Panc1 (cell line): ENCODE data around the gene DLG2. TPM values are rescaled to one million over a fixed set of nuclear protein-coding genes. Genes with fewer than 3 reads are reported as not detected.

Source experiments
- ATAC-seq: fragments of 200-7000 bp; cut with Tn5 transposase; 2 replicates; pipeline ENCODE4 v1.9.1; 2020; ENCODE audit warnings: mild to moderate bottlenecking, moderate library complexity
- BruUV-seq: library from RNA; stranded (reverse); fragments of 400-500 nt; replicated peaks from 2 replicates; lab custom pipeline; 2021; lab: Mats Ljungman, UMichigan
- CTCF ChIA-PET: fragments of 300-600 bp; sonication (Branson Sonifier 250); formaldehyde crosslinking; loops from one replicate; lab custom pipeline; 2022; ENCODE audit warnings: antibody characterized with exemption; lab: Charles Lee
- POLR2A ChIA-PET: fragments of 300-600 bp; sonication (Branson Sonifier 250); formaldehyde crosslinking; loops from one replicate; lab custom pipeline; 2022; ENCODE audit warnings: antibody characterized with exemption; lab: Charles Lee
- DNase-seq: peaks from one replicate; pipeline ENCODE4 v3.0.0-alpha.2; 2010; ENCODE audit warnings: low read depth, low spot score
- H3K27ac ChIP-seq: 2 replicates; pipeline ENCODE4 v1.5.1; 2011; ENCODE audit warnings: mild to moderate bottlenecking, low read length, inconsistent platforms
- H3K27me3 ChIP-seq: fragments of 200-500 bp; sonication (Bioruptor generic); 2 replicates; pipeline ENCODE4 v1.6.0; 2014; ENCODE audit warnings: low read length, inconsistent platforms; ENCODE audit not compliant: control insufficient read depth, insufficient read depth
- H3K36me3 ChIP-seq: fragments of 200-500 bp; sonication (Bioruptor generic); 2 replicates; pipeline ENCODE4 v1.5.1; 2014; ENCODE audit warnings: inconsistent platforms, mild to moderate bottlenecking, low read length, moderate library complexity; ENCODE audit not compliant: control insufficient read depth, insufficient read depth
- H3K4me1 ChIP-seq: 2 replicates; pipeline ENCODE4 v1.5.1; 2011; ENCODE audit warnings: inconsistent platforms, mild to moderate bottlenecking, low read length, moderate library complexity; ENCODE audit not compliant: control insufficient read depth, insufficient read depth
- H3K4me3 ChIP-seq, 2 experiments: 2 replicates each; pipeline ENCODE4 v1.5.1; 2011 to 2012; ENCODE audit warnings: low read depth in 2 of 2, low read length in 2 of 2, mild to moderate bottlenecking in 2 of 2, inconsistent platforms in 1 of 2, moderate library complexity in 1 of 2
- H3K9me3 ChIP-seq: fragments of 200-500 bp; sonication (Bioruptor generic); 2 replicates; pipeline ENCODE4 v1.5.1; 2014; ENCODE audit warnings: low read depth, mild to moderate bottlenecking, inconsistent platforms, low read length, moderate library complexity; ENCODE audit not compliant: control insufficient read depth, insufficient read depth
- CTCF ChIP-seq: fragments of 450-650 bp; IDR thresholded peaks from 2 replicates; pipeline ENCODE4 v1.5.1; 2017; ENCODE audit warnings: mild to moderate bottlenecking
- POLR2AphosphoS5 ChIP-seq: IDR thresholded peaks from 2 replicates; pipeline ENCODE4 v1.6.1; 2012; ENCODE audit warnings: mild to moderate bottlenecking, low read depth, low read length, moderate library complexity
- REST ChIP-seq, 2 experiments: IDR thresholded peaks; 2 replicates each; pipeline ENCODE4 v1.6.1; 2011 to 2012; ENCODE audit warnings: low read depth in 2 of 2, control low read depth in 1 of 2, low read length in 1 of 2, mild to moderate bottlenecking in 1 of 2, moderate library complexity in 1 of 2; ENCODE audit not compliant: insufficient read depth in 1 of 2
- SIN3A ChIP-seq: IDR thresholded peaks from 2 replicates; pipeline ENCODE4 v1.6.1; 2012; ENCODE audit warnings: low read depth, mild to moderate bottlenecking, low read length, moderate library complexity, borderline replicate concordance; ENCODE audit not compliant: insufficient read depth
- TCF7L2 ChIP-seq: IDR thresholded peaks from 2 replicates; pipeline ENCODE4 v1.6.1; 2011; ENCODE audit warnings: mild to moderate bottlenecking, low read depth, low read length, inconsistent platforms
- in situ Hi-C: cut with HindIII; loops from 2 replicates; pipeline ENCODE4 v1.10.0; 2016; ENCODE audit warnings: low sequenced_read_pairs, low pct_unique_long_range_greater_than_20kb
- intact Hi-C: fragments of 100-400 bp; cut with micrococcal nuclease; formaldehyde crosslinking; loops from one replicate; pipeline ENCODE4 v1.10.0; 2022; ENCODE audit not compliant: unreplicated experiment
- total RNA-seq: library from RNA; stranded (reverse); gene quantifications from one replicate; pipeline ENCODE4 v1.2.1, GENCODE V29; 2021; ENCODE audit not compliant: unreplicated experiment

The DLG2 gene
- total RNA-seq, 1 experiment from 2014 or later = 4.2 TPM

DNA sequence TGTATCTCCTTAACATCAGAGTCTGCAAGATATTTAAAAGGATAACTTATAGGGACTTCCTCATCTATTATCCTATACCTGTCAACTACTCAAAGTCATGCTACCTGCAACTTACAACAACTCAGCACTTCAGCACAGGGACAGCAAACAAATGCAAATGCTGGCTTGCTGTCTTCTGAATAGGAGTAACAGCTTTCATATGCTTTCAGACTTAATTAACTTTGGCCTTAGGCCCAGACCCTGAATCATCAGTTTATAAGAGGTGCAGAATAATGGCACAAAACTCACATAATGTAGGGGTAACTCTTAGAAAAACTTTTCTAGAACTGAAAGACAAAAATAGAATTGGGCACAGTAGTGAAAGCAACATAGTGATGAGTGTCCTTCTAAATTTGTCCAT lies 953.4 kb downstream of the DLG2 start:
- no peaks in the 10 kb centered on the region for H3K27me3 ChIP-seq
- BruUV-seq = no TSS peak
- POLR2A ChIA-PET = no interaction called here
- intact Hi-C loops = no loop called here
- H3K4me1 ChIP-seq = no peaks in the 10 kb centered on the region
- CTCF ChIA-PET = no interaction called here
- no peak overlapping the region for H3K27ac ChIP-seq
- DNase-seq (no peak), ATAC-seq (no peak)
- in situ Hi-C loops = no loop called here
- H3K4me3 ChIP-seq = no peak overlapping the region
- no peak for TF ChIP-seq SIN3A
- no peaks in the 10 kb centered on the region for H3K36me3 ChIP-seq
- H3K9me3 ChIP-seq = no peaks in the 10 kb centered on the region

DNA sequence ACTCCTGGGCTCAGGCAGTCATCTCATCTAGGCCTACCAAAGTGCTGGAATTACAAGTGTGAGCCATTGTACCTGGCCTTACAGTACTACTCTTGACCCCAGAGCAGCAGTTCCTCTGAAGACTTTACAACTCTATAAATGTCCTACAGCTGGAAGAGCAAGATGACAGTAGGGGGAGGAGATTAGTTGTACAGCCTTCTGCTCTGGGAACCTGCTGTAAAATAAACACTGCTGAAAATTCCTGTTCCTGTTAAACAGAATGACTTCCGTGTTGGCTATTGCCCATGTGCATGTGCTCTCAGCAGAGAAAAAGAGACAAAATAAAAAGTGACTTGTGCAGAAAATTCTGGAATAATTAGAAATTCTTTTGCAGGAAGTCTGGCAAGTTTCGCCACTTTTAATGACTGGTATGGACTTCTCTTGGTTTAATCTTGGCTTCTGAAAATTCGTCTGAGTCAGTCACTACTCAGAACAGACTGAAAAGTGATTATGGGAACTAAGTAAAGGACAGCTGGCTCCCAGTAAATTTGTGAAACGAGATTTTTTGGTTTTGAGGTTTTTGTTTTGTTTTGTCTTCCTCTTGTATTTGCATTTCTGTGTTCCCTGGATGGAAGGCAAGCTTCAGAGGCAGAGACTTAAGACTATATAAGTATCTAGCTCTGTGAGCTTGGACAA lies 955.7 kb downstream of the DLG2 start:
- CTCF ChIA-PET = interaction anchor here (0.7 kb wide), 1 partner anchor 658 kb away, joined by 3 read pairs; no protein-coding TSS in a partner anchor
- POLR2A ChIA-PET = no interaction called here
- intact Hi-C loops (no loop called here), in situ Hi-C loops (no loop called here)
- DNase-seq (no peak), ATAC-seq (no peak)
- no peak overlapping the region for H3K4me3 ChIP-seq
- no peaks in the 10 kb centered on the region for H3K27me3 ChIP-seq
- H3K9me3 ChIP-seq = no peaks in the 10 kb centered on the region
- H3K36me3 ChIP-seq = no peaks in the 10 kb centered on the region
- H3K27ac ChIP-seq = no peak overlapping the region
- no TSS peak for BruUV-seq
- no peaks in the 10 kb centered on the region for H3K4me1 ChIP-seq
- no peak for TF ChIP-seq TCF7L2

DNA sequence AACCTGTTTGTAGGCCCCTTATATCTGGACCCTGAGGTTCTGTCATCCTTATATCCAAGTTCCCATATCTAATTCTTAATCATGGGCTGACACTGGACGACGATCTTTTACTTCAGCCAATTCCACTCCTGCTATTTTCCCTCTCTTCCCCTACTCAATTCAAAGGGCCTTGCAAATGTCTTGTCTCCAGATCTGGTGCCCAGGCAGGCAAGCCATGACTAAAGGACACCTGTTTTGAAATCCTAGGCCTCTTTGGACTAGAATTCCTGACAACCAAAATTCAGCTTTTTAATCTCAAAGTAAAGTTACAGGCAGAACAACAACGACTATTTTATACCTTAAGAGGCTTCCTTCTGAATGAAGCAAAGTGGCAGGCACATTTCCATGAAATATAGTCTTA lies 963.4 kb downstream of the DLG2 start:
- ChIA-PET CTCF (no interaction called here), POLR2A (no interaction called here)
- in situ Hi-C loops (no loop called here), intact Hi-C loops (no loop called here)
- ATAC-seq = no peak
- TF ChIP-seq REST (IDR thresholded peaks at IDR 0.05; ENCODE audit: insufficient read depth in 1 of 2, low read depth in 2 of 2, low read length in 1 of 2) (no peak), POLR2AphosphoS5 (no peak), SIN3A (no peak), CTCF (no peak), TCF7L2 (no peak)
- H3K27ac ChIP-seq = no peak overlapping the region
- no peak for DNase-seq
- no peaks in the 10 kb centered on the region for H3K27me3 ChIP-seq
- no peaks in the 10 kb centered on the region for H3K9me3 ChIP-seq
- no peaks in the 10 kb centered on the region for H3K36me3 ChIP-seq
- no TSS peak for BruUV-seq
- no peaks in the 10 kb centered on the region for H3K4me1 ChIP-seq
- H3K4me3 ChIP-seq = no peak overlapping the region
